Liver (tissue), 9 donors: ENCODE results near the gene KCNMA1. TPM values are rescaled to one million over a fixed set of nuclear protein-coding genes. Genes with fewer than 3 reads are reported as not detected.

Experiments used
- DNase-seq: peaks from one replicate; pipeline ENCODE4 v3.0.0-alpha.2; 2017; ENCODE audit warnings: low spot score
- H3K27ac ChIP-seq, 2 donors: one replicate each; pipeline ENCODE4 v1.7.0; 2013; ENCODE audit warnings: inconsistent platforms in 2 of 2, low read length in 2 of 2, control low read depth in 1 of 2, low read depth in 1 of 2, mild to moderate bottlenecking in 1 of 2
- H3K27me3 ChIP-seq, 4 donors: one replicate each; pipeline versions ENCODE4 v1.6.1 to v1.7.0; 2013; ENCODE audit warnings: low read length in 3 of 4, inconsistent platforms in 1 of 4, mild to moderate bottlenecking in 1 of 4, moderate library complexity in 1 of 4; ENCODE audit not compliant: control insufficient read depth in 4 of 4, insufficient read depth in 4 of 4
- H3K36me3 ChIP-seq, 4 donors: one replicate each; pipeline versions ENCODE4 v1.6.1 to v1.7.0; 2013; ENCODE audit warnings: low read length in 3 of 4, mild to moderate bottlenecking in 3 of 4, low read depth in 1 of 4, moderate library complexity in 1 of 4; ENCODE audit not compliant: control insufficient read depth in 4 of 4, insufficient read depth in 3 of 4
- H3K4me1 ChIP-seq, 4 donors: one replicate each; pipeline versions ENCODE4 v1.6.1 to v1.7.0; 2013; ENCODE audit warnings: low read length in 3 of 4, mild to moderate bottlenecking in 3 of 4, moderate library complexity in 1 of 4; ENCODE audit not compliant: control insufficient read depth in 4 of 4, insufficient read depth in 4 of 4
- H3K4me3 ChIP-seq, 3 donors: one replicate each; pipeline versions ENCODE4 v1.6.1 to v1.7.0; 2013; ENCODE audit warnings: low read length in 3 of 3, control low read depth in 1 of 3, low read depth in 1 of 3, mild to moderate bottlenecking in 1 of 3
- H3K9ac ChIP-seq, 2 donors: one replicate each; pipeline ENCODE4 v1.7.0; 2013; ENCODE audit warnings: low read length in 2 of 2, mild to moderate bottlenecking in 2 of 2, moderate library complexity in 2 of 2, control low read depth in 1 of 2, low read depth in 1 of 2
- H3K9me3 ChIP-seq, 4 donors: one replicate each; pipeline versions ENCODE4 v1.6.1 to v1.7.0; 2013; ENCODE audit warnings: low read length in 3 of 4; ENCODE audit not compliant: control insufficient read depth in 4 of 4
- EGR1 ChIP-seq, 2 donors: IDR thresholded peaks; 2 replicates each; pipeline ENCODE4 v1.6.1; 2016 to 2018; ENCODE audit warnings: antibody characterized with exemption in 2 of 2, low read depth in 2 of 2
- FOXA2 ChIP-seq: IDR thresholded peaks from 2 replicates; pipeline ENCODE4 v1.6.1; 2016; ENCODE audit warnings: antibody characterized with exemption
- GABPA ChIP-seq, 2 donors: IDR thresholded peaks in 1 of 2; conservative IDR thresholded peaks in 1 of 2; 2 replicates each; pipeline ENCODE4 v1.6.1; 2016; ENCODE audit warnings: antibody characterized with exemption in 2 of 2, mild to moderate bottlenecking in 1 of 2, moderate library complexity in 1 of 2
- HNF4G ChIP-seq: IDR thresholded peaks from 2 replicates; pipeline ENCODE4 v1.6.1; 2016; ENCODE audit warnings: antibody characterized with exemption
- JUND ChIP-seq, 2 donors: IDR thresholded peaks; 2 replicates each; pipeline ENCODE4 v1.6.1; 2016; ENCODE audit warnings: antibody characterized with exemption in 2 of 2
- NR2F2 ChIP-seq: IDR thresholded peaks from 2 replicates; pipeline ENCODE4 v1.6.1; 2016; ENCODE audit warnings: antibody characterized with exemption
- RAD21 ChIP-seq, 2 donors: IDR thresholded peaks; 2 replicates each; pipeline ENCODE4 v1.6.1; 2016; ENCODE audit warnings: antibody characterized with exemption in 2 of 2, mild to moderate bottlenecking in 2 of 2
- RXRA ChIP-seq, 2 donors: IDR thresholded peaks; 2 replicates each; pipeline ENCODE4 v1.6.1; 2017 to 2018; ENCODE audit warnings: antibody characterized with exemption in 2 of 2, mild to moderate bottlenecking in 1 of 2
- SP1 ChIP-seq: IDR thresholded peaks from 2 replicates; pipeline ENCODE4 v1.6.1; 2018; ENCODE audit warnings: antibody characterized with exemption, mild to moderate bottlenecking
- TAF1 ChIP-seq: conservative IDR thresholded peaks from 2 replicates; pipeline ENCODE4 v1.6.1; 2016; ENCODE audit warnings: antibody characterized with exemption, mild to moderate bottlenecking
- YY1 ChIP-seq: IDR thresholded peaks from 2 replicates; pipeline ENCODE4 v1.6.1; 2016; ENCODE audit warnings: antibody characterized with exemption, mild to moderate bottlenecking
- WGBS: extraction: QIAGEN DNeasy Blood & Tissue Kit; methylation state at CpG from one replicate; pipeline ENCODE4 v1.1.7; 2013; 5-methylcytosine and 5-hydroxymethylcytosine counted together
- polyA plus RNA-seq, 2 donors: library from polyadenylated mRNA; stranded (reverse) in 1 of 2; unstranded in 1 of 2; fragments of 200-250 nt in 1 of 2; fragments of >200 nt in 1 of 2; fragmentation: Nextera tagmentation in 1 of 2; extraction: Ambion mirVana in 1 of 2; gene quantifications; one replicate each; pipeline versions ENCODE4 v1.2.1 to v1.2.3, GENCODE V29; 2013 to 2015
- total RNA-seq, 2 donors: library from RNA; depleted of rRNA; stranded (reverse); fragments of >200 nt; gene quantifications; one replicate each; pipeline ENCODE4 v1.2.3, GENCODE V29; 2014
- TF ChIP-seq, protein P1 (sequence below): IDR thresholded peaks from 2 replicates; pipeline ENCODE4 v1.6.1; 2016; ENCODE audit warnings: antibody characterized with exemption
- TF ChIP-seq, protein P2 (sequence below): IDR thresholded peaks from 2 replicates; pipeline ENCODE4 v1.6.1; 2016; ENCODE audit warnings: antibody characterized with exemption, mild to moderate bottlenecking
- TF ChIP-seq, protein P3 (sequence below): IDR thresholded peaks from 2 replicates; pipeline ENCODE4 v1.6.1; 2016; ENCODE audit warnings: antibody characterized with exemption
- donor health status: healthy.
- donor health status: healthy.
- donor health status: healthy.
- donor health status: healthy.
- donor health status: healthy.

The KCNMA1 gene
- total and polyA plus RNA-seq, 4 donors = 2.5 to 9.7 (median 4.7) TPM

DNA sequence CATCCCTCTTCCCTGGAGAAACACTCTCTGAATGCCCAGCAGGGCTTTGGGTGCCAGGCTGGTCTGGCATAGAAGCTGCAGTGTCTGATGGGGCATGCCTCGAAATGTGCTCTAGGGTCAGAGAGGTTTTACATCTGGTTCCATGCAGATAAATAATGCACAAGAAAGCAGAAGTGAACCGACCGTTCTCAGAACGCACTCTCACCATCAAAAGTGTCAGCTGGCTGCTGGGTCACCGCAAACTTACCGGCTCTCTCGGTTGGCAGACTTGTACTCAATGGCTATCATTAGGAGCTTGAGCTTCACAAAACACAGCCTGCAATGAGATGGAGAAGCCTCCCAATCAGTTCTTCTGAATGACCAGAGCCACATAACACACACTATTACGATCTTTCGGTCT, 610.0 kb downstream of the KCNMA1 start:
- no peaks in the 10 kb centered on the region for H3K36me3 ChIP-seq
- H3K4me3 ChIP-seq = no peak overlapping the region
- no peak overlapping the region for H3K27ac ChIP-seq
- H3K27me3 ChIP-seq = no peaks in the 10 kb centered on the region
- peaks cover 10 to 33% (median 25%) of the 10 kb centered on the region in 4 donors for H3K4me1 ChIP-seq
- 89% methylated on average over 9 of the region's 9 CpGs for WGBS
- no peak for TF ChIP-seq SP1
- TF ChIP-seq, protein P1, sequence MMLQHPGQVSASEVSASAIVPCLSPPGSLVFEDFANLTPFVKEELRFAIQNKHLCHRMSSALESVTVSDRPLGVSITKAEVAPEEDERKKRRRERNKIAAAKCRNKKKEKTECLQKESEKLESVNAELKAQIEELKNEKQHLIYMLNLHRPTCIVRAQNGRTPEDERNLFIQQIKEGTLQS = no peak
- TF ChIP-seq GABPA (IDR thresholded peaks at IDR 0.05 in 1 of 2, conservative IDR thresholded peaks at IDR 0.05 in 1 of 2) = no peak
- TF ChIP-seq RAD21 (IDR thresholded peaks at IDR 0.05) = no peak
- no peak for TF ChIP-seq TAF1
- no peak for TF ChIP-seq RXRA (IDR thresholded peaks at IDR 0.05)
- TF ChIP-seq, protein P2, sequence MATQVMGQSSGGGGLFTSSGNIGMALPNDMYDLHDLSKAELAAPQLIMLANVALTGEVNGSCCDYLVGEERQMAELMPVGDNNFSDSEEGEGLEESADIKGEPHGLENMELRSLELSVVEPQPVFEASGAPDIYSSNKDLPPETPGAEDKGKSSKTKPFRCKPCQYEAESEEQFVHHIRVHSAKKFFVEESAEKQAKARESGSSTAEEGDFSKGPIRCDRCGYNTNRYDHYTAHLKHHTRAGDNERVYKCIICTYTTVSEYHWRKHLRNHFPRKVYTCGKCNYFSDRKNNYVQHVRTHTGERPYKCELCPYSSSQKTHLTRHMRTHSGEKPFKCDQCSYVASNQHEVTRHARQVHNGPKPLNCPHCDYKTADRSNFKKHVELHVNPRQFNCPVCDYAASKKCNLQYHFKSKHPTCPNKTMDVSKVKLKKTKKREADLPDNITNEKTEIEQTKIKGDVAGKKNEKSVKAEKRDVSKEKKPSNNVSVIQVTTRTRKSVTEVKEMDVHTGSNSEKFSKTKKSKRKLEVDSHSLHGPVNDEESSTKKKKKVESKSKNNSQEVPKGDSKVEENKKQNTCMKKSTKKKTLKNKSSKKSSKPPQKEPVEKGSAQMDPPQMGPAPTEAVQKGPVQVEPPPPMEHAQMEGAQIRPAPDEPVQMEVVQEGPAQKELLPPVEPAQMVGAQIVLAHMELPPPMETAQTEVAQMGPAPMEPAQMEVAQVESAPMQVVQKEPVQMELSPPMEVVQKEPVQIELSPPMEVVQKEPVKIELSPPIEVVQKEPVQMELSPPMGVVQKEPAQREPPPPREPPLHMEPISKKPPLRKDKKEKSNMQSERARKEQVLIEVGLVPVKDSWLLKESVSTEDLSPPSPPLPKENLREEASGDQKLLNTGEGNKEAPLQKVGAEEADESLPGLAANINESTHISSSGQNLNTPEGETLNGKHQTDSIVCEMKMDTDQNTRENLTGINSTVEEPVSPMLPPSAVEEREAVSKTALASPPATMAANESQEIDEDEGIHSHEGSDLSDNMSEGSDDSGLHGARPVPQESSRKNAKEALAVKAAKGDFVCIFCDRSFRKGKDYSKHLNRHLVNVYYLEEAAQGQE = no peak
- no peak for TF ChIP-seq EGR1 (IDR thresholded peaks at IDR 0.05; ENCODE audit: low read depth in 2 of 2)
- no peak for TF ChIP-seq NR2F2
- TF ChIP-seq HNF4G = no peak
- no peaks in the 10 kb centered on the region for H3K9me3 ChIP-seq
- no peak overlapping the region for H3K9ac ChIP-seq
- DNase-seq = no peak

DNA sequence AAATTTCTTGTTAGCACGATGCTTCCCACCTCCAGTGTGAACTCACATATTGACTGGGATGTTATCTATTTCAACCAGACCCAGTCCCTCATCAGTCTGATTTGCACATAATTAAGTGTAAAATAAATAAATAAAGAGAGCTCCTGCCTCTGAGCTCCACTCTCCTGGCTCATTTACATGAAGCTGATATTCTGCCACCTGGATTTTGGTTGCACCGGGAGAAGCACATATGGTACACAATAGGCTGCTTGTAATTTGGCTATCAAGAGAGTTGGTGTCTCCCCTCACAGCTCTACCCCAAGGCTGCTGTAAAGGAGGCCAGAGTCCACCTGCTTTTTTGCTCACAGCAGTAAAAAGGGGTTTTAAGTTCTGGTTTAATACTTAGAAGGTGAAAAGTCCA, 610.5 kb downstream of the KCNMA1 start:
- H3K4me3 ChIP-seq = no peak overlapping the region
- no peak overlapping the region for H3K9ac ChIP-seq
- DNase-seq = no peak
- no peaks in the 10 kb centered on the region for H3K36me3 ChIP-seq
- WGBS = 90% methylated on average over 2 of the region's 2 CpGs
- peaks cover 10 to 31% (median 27%) of the 10 kb centered on the region in 4 donors for H3K4me1 ChIP-seq
- no peaks in the 10 kb centered on the region for H3K27me3 ChIP-seq
- no peak for TF ChIP-seq GABPA (IDR thresholded peaks at IDR 0.05 in 1 of 2, conservative IDR thresholded peaks at IDR 0.05 in 1 of 2)
- TF ChIP-seq, protein P3, sequence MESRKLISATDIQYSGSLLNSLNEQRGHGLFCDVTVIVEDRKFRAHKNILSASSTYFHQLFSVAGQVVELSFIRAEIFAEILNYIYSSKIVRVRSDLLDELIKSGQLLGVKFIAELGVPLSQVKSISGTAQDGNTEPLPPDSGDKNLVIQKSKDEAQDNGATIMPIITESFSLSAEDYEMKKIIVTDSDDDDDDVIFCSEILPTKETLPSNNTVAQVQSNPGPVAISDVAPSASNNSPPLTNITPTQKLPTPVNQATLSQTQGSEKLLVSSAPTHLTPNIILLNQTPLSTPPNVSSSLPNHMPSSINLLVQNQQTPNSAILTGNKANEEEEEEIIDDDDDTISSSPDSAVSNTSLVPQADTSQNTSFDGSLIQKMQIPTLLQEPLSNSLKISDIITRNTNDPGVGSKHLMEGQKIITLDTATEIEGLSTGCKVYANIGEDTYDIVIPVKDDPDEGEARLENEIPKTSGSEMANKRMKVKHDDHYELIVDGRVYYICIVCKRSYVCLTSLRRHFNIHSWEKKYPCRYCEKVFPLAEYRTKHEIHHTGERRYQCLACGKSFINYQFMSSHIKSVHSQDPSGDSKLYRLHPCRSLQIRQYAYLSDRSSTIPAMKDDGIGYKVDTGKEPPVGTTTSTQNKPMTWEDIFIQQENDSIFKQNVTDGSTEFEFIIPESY = no peak
- no peak for TF ChIP-seq EGR1 (IDR thresholded peaks at IDR 0.05; ENCODE audit: low read depth in 2 of 2)
- TF ChIP-seq RXRA (IDR thresholded peaks at IDR 0.05) = no peak
- no peak for TF ChIP-seq JUND (IDR thresholded peaks at IDR 0.05)
- TF ChIP-seq NR2F2 = no peak
- TF ChIP-seq YY1 = no peak
- TF ChIP-seq, protein P2 = no peak
- no peak for TF ChIP-seq FOXA2
- TF ChIP-seq RAD21 (IDR thresholded peaks at IDR 0.05) = no peak
- TF ChIP-seq HNF4G = no peak
- TF ChIP-seq SP1 = no peak
- no peak overlapping the region for H3K27ac ChIP-seq
- H3K9me3 ChIP-seq = no peaks in the 10 kb centered on the region
